Measurements from ENCODE around the gene ALKBH7.

The ALKBH7 gene

DNA sequence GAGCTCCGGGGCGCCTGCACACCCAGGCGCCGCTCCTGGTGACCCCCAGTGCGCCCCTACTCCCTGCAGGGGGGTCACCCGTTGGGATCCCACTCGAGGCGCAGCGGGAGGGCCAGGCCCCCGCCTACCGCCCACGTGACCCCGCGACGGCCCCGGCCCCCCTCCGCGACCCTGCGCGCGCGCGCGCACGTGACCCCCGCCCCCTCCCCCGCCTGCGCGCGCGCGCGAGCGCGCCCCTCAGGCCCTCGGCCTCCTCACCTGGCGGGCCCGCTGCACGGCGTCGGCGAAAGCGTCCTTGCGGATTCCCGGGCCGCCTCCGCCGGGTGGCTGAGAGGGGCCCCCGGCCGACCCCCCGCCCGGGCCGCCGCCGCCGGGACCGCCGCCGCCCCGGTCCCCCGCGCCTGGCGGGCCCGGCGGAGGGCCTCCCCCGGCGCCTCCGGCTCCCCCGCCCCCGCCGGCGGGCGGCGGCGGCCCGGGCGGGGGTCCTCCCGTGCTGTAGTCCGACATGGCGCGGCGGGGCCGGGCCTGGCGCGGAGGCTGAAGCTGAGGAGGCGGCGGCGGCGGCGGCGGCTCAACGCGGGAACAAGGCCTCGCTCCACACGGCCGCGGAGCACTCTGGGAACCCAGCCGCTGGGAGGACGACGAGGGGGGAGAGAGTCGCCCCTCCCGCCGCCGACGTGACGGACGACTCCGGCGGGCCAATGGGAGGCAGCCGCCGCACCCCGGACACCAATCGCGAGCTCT, 51.8 kb downstream of the ALKBH7 start, which contains the start of gene KHSRP:
Gene KHSRP (minus strand): TSS at position 617 of the 744 bp plus-strand sequence. CDS start 110 bp downstream, at position 507.
- peak; percentile 25 for DNase-seq (ENCODE audit: low read depth)
